ENCODE measurements around the gene GBF1.

- TF ChIP-seq CTCF (IDR thresholded peaks at IDR 0.05) (no peak), POLR2A (IDR thresholded peaks at IDR 0.05) (no peak)
Observed at GRCh38 chr10:102371295-102371694, 126.0 kb downstream of the GBF1 start.

Measured in body of pancreas (tissue), 4 donors.